COLO668 (cell line): ENCODE measurements around the gene CORO2B.
"Not testable (repeated sequence)": the region's sequence is repeated elsewhere in the genome, so short reads cannot be mapped to it uniquely, and the experiment has no call there.

ENCODE experiments used
- DNase-seq: peaks from one replicate; lab custom pipeline; 2025; ENCODE audit not compliant: unreplicated experiment; lab: John Stamatoyannopoulos, UW

Gene CORO2B

GRCh38 chr15:68667800-68668625 is 89.2 kb downstream of the CORO2B start:
- no peak for DNase-seq

DNA sequence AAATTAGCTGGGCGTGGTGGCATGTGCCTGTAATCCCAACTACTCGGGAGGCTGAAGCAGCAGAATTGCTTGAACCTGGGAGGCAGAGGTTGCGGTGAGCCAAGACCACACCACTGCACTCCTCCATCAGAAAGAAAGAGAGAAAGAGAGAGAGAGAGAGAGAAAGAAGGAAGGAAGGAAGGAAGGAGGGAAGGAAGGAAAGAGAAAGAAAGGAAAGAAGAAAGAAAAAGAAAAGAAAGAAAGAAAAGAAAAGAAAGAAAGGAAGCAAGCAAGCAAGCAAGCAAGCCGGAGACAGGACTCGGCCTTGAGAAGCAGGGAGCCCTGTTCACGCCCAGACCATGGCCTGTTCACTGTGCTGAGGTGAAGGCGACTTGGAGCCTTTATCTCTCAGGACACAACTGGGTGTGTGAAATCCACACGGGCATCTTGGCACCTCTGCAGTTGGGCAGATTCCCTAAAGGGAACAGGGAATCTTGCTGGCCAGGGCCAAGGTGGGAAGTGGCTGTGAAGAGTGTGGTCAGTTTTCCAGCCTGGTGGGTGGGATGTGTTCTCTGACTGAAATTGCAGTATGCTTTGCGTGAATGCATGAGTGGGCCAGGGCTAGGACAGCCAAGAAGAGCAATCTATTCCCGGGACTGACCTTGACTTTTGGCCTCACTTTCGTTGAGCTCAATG is 90.3 kb downstream of the CORO2B start:
- DNase-seq, result no peak

DNA sequence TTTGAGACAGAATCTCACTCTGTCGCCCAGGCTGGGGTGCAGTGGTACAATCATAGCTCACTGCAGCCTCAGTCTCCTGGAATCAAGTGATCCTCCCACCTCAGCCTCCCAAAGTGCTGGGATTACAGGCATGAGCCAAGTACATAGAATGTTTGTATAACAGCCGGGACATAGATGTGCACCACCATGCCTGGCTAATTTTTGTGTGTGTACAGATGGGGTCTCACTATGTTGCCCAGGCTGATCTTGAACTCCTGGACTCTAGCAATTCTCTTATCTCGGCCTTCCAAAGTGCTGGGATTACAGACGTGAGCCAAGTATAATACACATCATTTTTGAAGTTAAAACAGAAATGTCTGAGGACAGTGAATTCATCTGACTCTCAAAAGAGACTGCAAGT is 93.5 kb downstream of the CORO2B start:
- DNase-seq, result no peak

- no peak for DNase-seq
Observed at GRCh38 chr15:68672781-68673205, 94.0 kb downstream of the CORO2B start.

DNA sequence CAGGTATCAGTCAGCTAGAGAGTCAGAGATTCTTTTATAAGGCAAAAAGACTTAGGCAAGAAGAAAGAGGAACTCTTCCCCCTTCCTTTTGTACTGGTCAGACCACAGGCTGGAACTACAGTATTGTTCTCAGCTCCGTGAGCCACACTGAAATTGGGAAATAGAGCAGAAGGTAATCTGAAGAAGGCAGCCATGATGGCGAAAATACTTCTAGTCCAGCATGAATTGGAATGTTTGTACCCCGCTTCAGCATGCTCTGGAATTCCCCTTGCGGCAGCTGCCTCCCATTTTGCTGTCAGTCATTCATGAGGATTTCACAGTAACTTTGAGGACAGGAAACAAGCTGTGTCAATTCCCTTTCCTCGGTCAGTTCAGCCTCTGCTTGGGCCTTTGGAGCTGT is 96.2 kb downstream of the CORO2B start:
- no peak for DNase-seq

- no peak for DNase-seq
Observed at GRCh38 chr15:68676011-68676605, 97.3 kb downstream of the CORO2B start.

DNA sequence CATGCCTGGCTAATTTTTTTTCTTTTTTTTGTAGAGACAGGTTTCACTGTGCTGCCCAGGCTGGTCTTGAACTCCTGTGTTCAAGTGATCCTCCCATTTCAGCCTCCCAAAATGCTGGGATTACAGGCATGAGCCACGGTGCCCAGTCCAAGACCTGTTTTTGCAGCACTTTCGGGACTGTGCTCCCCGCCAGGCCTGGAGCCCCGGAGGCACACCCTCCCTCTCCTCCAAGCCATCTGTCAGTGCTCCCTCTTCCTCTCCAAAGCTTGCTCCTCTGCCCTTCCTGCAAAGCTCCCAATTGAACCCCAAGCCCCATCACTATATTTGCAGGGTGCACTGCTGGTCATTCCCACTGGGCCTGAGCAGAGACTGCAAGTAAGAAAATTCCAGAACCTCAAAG is 98.1 kb downstream of the CORO2B start:
- no peak for DNase-seq

- DNase-seq, result no peak
Observed at GRCh38 chr15:68677996-68678395, 99.2 kb downstream of the CORO2B start.

DNA sequence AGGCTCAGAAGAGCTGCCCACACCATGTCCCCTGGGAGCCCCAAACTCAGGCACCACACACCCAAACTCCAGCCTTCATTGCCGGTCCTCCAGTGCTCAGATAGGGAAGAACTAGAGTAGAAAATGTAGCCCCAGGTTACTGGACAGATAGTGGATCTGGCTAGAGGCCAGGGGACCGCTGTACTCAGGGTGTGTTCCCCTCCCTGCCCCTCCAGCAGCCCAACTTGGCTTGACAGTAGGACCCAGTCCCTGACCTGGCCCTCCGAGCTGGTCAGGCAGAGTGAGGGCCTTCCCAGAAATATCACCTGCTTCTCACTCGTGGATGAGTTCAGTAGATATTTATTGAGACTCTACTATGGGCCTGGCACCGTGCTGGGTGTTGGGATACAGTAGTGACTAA is 100.0 kb downstream of the CORO2B start:
- no peak for DNase-seq

GRCh38 chr15:68679161-68679560 is 100.4 kb downstream of the CORO2B start:
- no peak for DNase-seq

DNA sequence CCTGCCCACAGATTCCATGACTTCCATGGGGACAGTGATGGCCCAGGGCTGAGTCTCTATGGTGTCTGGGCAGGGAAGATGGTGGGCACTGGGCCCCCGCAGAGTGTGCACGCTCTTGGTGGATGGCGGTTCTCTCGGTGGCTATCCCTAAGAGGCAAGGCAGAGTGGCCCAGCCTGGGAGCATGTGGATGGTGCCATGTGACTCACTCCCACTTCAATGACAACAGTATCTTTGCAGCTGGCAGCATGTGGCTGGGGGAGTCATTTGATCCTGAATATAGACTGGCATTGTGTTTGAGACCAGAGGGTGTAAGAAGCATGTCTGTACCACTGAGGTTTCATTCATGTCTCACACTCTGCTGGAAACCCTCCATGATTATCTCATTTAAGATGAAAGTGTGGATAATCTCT is 101.2 kb downstream of the CORO2B start:
- DNase-seq, result no peak

DNA sequence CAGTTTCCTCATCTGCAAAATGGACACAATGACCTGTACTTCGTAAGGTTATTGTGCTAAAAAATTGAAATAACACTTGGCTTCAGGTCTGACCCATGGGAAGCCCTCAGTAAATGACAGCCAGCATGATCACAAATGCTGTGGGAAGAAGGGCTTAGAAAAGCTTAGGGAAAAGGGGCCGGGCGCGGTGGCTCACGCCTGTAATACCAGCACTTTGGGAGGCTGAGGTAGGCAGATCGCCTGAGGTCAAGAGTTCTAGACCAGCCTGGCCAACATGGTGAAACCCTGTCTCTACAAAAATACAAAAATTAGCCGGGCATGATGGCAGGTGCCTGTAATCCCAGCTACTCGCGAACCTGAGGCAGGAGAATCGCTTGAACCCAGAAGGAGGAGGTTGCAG is 102.0 kb downstream of the CORO2B start:
- DNase-seq, result not testable (repeated sequence)

DNA sequence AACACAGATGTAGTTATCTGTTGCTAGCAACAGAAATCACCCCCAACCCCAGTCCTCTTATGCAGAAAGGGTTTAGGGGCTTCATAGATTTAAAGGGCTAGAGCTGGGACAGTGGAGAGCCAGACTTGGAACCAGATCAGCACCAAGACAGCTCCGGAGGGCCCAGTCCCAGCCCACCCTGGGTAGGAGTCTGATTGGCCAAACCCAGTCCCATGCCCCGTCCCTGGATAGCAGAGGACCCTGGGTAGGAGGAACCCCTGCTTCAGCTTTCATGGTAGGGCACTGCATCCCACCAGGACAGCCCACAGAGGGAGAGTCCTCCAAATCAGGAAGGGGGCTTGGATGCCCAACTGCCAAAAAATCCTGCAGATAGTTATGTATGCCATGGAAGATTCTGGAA is 103.0 kb downstream of the CORO2B start:
- no peak for DNase-seq

DNA sequence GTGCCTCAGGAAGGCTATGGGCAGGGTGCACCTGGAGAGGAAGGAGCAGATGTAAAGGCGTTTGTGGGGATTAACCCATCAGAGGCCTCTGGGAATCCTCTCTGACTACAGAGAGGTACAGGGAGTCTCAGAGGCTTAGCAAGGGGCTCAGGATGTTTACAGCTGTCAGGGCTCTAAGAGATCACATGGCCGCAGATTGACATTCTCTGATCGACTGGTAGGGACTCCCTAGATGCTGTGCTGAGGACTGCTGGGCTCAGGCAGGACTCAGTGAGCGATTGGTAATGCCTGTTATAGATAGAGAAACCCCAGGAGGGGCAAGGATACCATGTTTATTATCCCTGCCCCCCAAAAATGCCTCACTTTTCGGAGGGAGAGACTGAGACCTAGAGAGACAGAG is 103.5 kb downstream of the CORO2B start:
- no peak for DNase-seq

GRCh38 chr15:68683026-68683425 is 104.2 kb downstream of the CORO2B start:
- no peak for DNase-seq

GRCh38 chr15:68683551-68683950 is 104.8 kb downstream of the CORO2B start:
- no peak for DNase-seq

DNA sequence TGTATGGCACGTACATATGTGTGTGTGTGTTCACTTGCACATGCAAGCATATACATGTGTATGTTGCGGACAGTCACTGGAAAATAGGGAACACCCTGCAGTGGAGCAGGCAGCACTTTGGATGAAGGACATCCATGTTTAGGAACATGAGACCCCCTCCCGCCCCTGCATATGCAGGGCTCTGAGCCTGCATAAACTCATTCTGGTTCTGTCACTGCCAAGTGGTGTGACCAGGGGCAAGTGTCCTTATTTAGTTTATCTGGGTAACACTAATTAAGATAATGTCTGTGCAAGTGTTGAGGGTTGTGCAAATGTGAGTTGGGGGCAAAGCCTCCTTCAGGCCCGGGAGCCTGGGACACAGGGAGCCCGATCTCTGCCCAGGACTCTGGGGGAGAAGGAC is 105.7 kb downstream of the CORO2B start:
- DNase-seq, result no peak

DNA sequence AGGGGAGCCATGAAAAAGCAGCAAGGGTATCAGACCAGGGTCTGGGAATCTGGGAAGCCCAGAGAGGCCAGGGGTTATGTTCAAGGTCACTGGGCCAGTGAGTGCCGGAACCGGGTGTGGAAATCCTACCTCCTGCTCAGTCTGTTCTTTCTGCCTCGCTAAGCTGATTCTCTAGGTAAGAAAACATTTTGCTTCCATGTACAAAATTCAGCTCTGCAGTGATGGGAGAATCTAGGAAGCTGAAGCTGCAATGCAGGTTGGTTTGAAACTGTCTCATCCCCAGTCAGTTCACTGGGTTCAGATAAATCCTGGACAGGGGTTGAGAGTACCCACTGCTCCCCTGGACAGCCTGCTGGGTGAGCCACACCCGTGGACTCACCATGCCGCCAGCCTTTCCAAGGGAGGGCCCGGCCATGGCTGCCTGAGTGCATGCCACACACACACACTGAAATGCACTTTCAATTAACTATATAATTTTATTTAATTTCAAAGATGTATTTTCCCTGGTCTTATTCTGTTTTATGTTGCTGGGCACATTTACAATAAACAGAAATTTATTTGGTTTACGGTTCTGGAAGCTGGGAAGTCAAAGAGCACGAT is 108.4 kb downstream of the CORO2B start:
- DNase-seq, result no peak

DNA sequence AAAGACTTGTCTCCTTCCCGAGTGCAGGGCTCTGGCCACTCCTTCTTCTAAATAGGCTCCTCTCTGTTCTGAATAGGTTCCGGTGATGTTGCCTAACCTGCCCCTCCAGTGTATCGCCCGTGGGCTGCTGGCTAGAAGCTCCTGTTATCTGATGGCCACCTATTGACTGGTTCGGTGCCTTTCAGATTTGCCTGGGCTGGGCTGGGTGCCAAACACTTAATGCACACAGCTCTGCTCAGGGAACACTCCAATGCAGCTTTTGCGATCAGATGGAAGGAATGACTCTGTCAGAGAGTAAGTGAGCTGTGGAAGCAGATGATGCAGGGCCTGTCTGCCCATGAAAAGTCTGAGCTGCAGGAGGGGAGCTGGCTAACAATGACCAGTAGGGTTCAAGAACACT is 112.9 kb downstream of the CORO2B start:
- peak; percentile 43 for DNase-seq

GRCh38 chr15:68693071-68693470 is 114.3 kb downstream of the CORO2B start:
- no peak for DNase-seq

DNA sequence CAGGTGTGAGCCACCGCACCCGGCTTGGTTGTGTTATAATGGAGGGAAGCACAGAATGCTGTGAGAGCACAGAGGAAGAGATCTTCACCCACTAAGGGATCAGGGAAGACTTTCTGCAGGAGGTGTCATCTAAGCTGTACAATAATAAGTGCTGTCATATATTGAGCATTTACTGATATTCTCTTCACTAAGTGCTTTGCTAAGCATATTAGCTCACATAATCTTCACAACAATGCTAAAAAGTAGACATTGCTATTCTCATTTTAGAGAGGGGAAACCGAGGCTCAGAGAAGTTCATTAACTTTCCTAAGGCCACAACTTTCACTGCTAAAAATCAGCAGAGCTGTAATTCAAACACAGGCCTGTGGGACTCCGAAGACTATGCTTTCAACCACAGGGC is 115.3 kb downstream of the CORO2B start:
- DNase-seq, result no peak
